ENCODE measurements around the gene PTAFR.

GRCh38 chr1:28173151-28173979 is 3.1 kb downstream of the PTAFR start:
- TF ChIP-seq CTCF (IDR thresholded peaks at IDR 0.05; ENCODE audit: low read length) = no peak
- no peak for TF ChIP-seq EZH2 (IDR thresholded peaks at IDR 0.05; ENCODE audit: borderline replicate concordance, low read length)
